ENCODE results near the gene VIPR2. TPM values are rescaled to one million over a fixed set of nuclear protein-coding genes. Genes with fewer than 3 reads are reported as not detected.
"Not testable (repeated sequence)": the region's sequence is repeated elsewhere in the genome, so short reads cannot be mapped to it uniquely, and the experiment has no call there.

The VIPR2 gene
- total RNA-seq, 1 donor from 2014 or later, result 1.6 TPM

DNA sequence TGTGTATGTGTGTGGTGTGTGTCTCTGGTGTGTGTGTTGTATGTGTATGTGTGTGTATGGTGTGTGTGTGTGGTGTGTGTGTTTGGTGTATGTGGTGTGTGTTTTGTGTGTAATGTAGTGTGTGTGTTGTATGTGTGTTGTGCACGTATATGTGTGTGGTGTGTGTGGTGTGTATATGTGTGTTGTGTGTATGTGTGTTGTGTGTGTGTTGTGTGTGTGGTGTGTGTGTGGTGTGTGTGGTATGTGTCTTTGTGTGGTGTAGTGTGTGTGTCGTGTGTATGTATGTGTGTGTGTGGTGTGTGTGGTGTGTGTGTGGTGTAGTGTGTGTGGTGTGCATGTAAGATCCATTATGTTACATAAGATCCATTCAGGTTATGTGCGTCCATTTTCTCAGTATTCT, 21.9 kb upstream of the VIPR2 start:
- H3K27me3 Mint-ChIP-seq, result no peaks in the 10 kb centered on the region

DNA sequence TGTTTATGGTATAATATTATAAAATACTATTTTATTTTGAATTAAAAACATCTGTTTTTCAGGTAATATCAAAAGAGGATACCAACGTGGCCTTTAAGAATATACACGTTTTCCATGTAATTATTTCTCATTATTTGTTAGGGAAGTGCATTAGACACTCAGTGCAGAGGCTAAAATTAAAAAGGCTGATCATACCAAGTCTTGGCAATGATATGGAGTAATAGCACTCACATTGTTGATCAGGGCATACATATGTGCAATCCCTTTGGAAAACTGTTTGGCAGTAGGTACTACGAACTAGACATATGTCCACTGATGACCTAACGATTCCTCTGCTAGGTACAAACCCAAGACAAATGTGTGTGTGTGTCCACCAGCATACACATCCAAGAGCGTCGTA, 20.7 kb upstream of the VIPR2 start:
- no peak overlapping the region for H3K4me3 Mint-ChIP-seq
- no peaks in the 10 kb centered on the region for H3K27me3 Mint-ChIP-seq
- H3K36me3 Mint-ChIP-seq (ENCODE audit: low read depth), result no peaks in the 10 kb centered on the region
- H3K27ac Mint-ChIP-seq, result no peak overlapping the region
- no peak for DNase-seq
- H3K9me3 Mint-ChIP-seq, result no peaks in the 10 kb centered on the region
- intact Hi-C loops (cut with micrococcal nuclease), result no loop called here
- no peaks in the 10 kb centered on the region for H3K4me1 Mint-ChIP-seq

More for the DNA sequence above, 21.9 kb upstream of the VIPR2 start:
- Mint-ChIP-seq H3K36me3 (ENCODE audit: low read depth) (no peaks in the 10 kb centered on the region), H3K4me1 (no peaks in the 10 kb centered on the region), H3K27ac (no peak overlapping the region), H3K9me3 (no peaks in the 10 kb centered on the region), H3K4me3 (no peak overlapping the region)
- no peak for DNase-seq
- intact Hi-C loops (cut with micrococcal nuclease), result no loop called here

DNA sequence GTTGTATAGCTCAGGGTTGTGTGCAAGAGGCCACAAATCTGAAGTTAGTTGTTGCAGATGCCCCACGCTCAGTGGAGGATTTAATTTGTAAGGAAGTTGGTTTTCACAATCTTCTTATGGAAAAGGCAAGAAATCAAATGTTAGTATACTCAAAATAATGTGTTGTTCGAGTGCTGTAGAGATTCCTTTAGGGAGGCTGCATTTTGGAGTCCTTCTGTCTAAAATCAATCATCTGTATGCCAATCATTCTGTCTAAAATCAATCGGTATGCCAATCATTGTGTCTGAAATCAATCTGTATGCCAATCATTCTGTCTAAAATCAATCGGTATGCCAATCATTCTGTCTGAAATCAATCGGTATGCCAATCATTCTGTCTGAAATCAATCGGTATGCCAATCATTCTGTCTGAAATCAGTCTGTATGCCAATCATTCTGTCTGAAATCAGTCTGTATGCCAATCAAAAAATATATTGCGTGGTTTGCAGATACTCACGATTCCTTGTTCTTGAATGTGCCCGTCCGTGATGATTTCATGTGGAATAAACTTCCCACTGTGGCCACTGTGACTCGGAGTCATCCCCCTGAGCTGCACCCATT, 19.1 kb upstream of the VIPR2 start:
- intact Hi-C loops (cut with micrococcal nuclease); DNase-seq; H3K36me3 Mint-ChIP-seq (ENCODE audit: low read depth): not testable (repeated sequence)

DNA sequence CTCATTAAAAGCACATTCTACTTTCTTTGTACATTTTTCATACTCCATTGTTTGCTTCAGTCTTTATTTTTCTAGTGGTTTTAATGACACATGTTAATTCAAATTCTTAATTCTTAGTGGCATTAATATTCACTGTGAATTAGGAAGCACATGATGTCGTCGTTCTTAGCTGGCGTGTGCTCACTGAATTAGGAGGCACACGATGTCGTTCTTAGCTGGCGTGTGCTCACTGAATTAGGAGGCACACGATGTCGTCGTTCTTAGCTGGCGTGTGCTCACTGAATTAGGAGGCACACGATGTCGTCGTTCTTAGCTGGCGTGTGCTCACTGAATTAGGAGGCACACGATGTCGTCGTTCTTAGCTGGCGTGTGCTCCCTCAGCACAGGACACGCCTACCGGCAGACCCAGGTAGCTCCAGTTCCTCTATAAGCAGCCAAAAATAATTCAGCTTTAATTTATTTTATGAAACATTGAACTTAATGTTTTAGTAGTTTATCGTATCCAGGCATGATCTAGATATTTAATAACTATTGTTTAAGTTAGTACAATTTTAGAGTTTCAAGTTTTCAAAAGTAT, 17.5 kb upstream of the VIPR2 start:
- DNase-seq; intact Hi-C loops (cut with micrococcal nuclease); H3K27ac Mint-ChIP-seq; H3K36me3 Mint-ChIP-seq (ENCODE audit: low read depth); H3K27me3 Mint-ChIP-seq; H3K4me1 Mint-ChIP-seq; H3K4me3 Mint-ChIP-seq; H3K9me3 Mint-ChIP-seq: not testable (repeated sequence)

More for the DNA sequence above, 19.1 kb upstream of the VIPR2 start:
- H3K4me3 Mint-ChIP-seq, H3K9me3 Mint-ChIP-seq, H3K27me3 Mint-ChIP-seq, H3K27ac Mint-ChIP-seq, H3K4me1 Mint-ChIP-seq: not testable (repeated sequence)

DNA sequence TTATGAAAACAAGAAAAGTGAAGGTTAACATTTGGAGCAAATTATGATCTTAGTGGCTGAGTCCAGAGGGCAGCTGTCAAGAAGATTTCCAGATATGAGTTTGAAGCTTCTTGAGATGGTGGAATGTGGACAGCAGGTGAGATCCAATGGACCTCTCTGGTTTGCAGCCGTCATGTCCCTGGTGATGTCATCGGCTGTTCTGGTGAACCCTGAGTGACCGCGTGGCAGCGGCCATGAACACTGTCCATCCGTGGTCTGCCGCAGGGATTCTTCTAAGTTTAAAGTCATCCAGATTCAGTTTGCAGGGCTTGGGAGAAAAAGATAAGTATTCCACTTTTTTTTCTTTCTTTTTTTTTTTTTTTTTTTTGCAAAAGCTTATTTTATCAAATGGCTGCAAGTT, 15.8 kb upstream of the VIPR2 start:
- no peaks in the 10 kb centered on the region for H3K36me3 Mint-ChIP-seq (ENCODE audit: low read depth)
- H3K9me3 Mint-ChIP-seq, result no peaks in the 10 kb centered on the region
- no peaks in the 10 kb centered on the region for H3K4me1 Mint-ChIP-seq
- H3K4me3 Mint-ChIP-seq, result no peak overlapping the region
- intact Hi-C loops (cut with micrococcal nuclease), result no loop called here
- H3K27ac Mint-ChIP-seq, result no peak overlapping the region
- peak; percentile 33 for DNase-seq
- H3K27me3 Mint-ChIP-seq, result peaks cover 1% of the 10 kb centered on the region

DNA sequence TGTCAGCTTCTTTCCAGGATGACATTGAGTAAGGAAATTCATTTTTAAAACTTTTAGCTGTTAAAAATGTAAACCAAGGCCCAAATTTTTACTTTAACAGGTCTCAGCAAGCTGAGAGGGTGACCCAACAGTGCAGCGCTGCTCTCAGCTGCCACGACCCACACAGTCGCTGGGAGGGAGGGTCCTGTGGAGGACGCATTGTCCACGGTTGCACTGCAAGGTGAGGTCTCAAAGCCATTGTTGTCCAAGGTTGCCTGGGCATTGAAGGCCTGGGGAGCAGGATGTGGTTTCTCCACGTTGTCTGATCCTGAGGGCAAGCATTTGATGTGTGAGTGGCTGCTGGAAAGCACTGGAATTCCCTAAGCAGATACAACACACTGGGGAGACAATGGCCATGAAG, 15.1 kb upstream of the VIPR2 start:
- intact Hi-C loops (cut with micrococcal nuclease), result no loop called here
- no peaks in the 10 kb centered on the region for H3K36me3 Mint-ChIP-seq (ENCODE audit: low read depth)
- no peak for DNase-seq
- no peak overlapping the region for H3K4me3 Mint-ChIP-seq
- H3K4me1 Mint-ChIP-seq, result no peaks in the 10 kb centered on the region
- no peaks in the 10 kb centered on the region for H3K9me3 Mint-ChIP-seq
- H3K27me3 Mint-ChIP-seq, result peaks cover 1% of the 10 kb centered on the region
- no peak overlapping the region for H3K27ac Mint-ChIP-seq

DNA sequence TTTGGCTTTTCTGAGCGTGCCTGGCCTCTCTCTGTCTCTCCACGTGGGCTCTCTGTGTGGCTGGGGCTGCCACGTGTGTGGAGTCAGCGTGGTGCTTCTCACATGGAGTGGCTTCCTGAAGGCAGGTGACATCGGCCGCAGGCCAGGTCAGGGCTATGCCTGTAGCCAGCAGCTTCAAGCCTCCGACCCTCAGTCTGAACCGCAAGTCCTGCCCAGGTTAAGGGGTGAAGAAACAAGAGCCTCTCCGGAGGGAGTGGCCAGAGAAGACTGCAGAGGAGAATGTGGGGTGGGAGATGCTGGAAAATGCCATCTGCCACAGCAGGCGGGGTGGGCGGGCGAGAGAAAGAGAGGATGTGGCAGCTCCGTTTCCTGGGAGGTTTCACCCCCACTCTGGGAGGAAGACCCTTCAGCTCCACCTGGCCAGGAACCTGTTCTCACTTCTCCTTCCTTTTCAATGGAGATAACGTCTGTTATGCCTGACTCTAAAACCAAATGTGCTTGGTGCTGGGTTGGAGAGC, 14.3 kb upstream of the VIPR2 start:
- no peak overlapping the region for H3K27ac Mint-ChIP-seq
- peaks cover 1% of the 10 kb centered on the region for H3K27me3 Mint-ChIP-seq
- no peaks in the 10 kb centered on the region for H3K4me1 Mint-ChIP-seq
- no peaks in the 10 kb centered on the region for H3K9me3 Mint-ChIP-seq
- intact Hi-C loops (cut with micrococcal nuclease), result no loop called here
- H3K36me3 Mint-ChIP-seq (ENCODE audit: low read depth), result no peaks in the 10 kb centered on the region
- H3K4me3 Mint-ChIP-seq, result no peak overlapping the region
- peak; percentile 51 for DNase-seq

DNA sequence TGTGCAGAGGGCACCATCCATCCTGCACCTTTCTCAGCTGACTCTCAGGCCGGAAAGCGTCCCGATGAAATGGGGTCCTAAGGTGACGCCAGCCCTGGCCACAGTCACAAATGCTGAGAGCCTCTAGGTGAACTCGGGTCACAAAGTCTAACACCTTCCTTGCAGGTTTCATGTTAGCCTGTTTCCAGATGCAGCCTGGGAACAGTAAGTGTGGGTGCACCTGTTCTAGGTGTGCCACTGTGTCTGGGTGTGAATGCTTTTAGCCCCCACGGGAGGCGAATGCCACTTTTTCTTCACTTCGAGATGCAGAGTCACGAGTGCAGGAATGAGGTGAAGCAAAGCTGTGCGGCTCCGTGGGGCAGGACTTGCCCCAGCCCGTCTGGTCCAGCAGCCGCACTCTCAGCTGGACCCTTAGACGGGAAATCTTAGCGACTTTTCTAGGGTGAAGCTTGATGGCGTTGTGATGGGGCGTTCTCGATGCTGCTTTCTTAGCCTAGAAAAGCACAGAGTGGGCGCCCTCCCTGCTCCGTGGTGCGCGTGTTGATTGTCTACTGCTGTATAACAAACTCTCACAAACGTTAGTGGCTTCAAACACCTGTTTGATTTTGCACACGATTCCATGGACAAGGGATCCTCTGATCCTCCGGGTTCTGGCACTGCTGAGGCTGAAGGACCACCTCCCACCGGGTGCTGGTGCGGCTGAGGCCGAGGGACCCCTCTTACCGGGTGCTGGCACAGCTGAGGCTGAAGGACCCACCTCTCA, 13.6 kb upstream of the VIPR2 start:
- intact Hi-C loops (cut with micrococcal nuclease), result no loop called here
- no peak overlapping the region for H3K4me3 Mint-ChIP-seq
- H3K36me3 Mint-ChIP-seq (ENCODE audit: low read depth), result no peaks in the 10 kb centered on the region
- DNase-seq, result peak; percentile 48
- no peak overlapping the region for H3K27ac Mint-ChIP-seq
- H3K4me1 Mint-ChIP-seq, result no peaks in the 10 kb centered on the region
- peaks cover 1% of the 10 kb centered on the region for H3K27me3 Mint-ChIP-seq
- no peaks in the 10 kb centered on the region for H3K9me3 Mint-ChIP-seq

DNA sequence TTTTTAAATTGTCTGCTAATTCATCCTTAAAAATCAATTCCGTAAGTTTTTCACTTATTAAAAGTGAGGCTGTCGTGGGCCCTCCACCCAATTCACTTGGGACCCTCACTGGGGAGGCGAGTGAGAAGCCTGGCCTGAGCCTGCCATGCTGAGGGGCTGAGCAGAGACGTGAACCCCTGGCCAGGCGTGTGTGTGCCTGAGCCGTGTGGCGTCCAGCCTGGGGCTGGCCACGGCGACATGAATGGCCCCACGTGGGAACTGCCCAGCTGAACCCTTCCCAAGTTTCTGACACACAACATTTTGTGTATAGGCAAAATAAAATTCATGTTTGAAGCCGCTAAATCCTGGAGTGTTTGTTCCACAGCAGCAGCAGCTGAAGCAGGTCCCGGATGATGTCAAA, 13.0 kb upstream of the VIPR2 start:
- Mint-ChIP-seq H3K27me3 (peaks cover 1% of the 10 kb centered on the region), H3K27ac (no peak overlapping the region)

DNA sequence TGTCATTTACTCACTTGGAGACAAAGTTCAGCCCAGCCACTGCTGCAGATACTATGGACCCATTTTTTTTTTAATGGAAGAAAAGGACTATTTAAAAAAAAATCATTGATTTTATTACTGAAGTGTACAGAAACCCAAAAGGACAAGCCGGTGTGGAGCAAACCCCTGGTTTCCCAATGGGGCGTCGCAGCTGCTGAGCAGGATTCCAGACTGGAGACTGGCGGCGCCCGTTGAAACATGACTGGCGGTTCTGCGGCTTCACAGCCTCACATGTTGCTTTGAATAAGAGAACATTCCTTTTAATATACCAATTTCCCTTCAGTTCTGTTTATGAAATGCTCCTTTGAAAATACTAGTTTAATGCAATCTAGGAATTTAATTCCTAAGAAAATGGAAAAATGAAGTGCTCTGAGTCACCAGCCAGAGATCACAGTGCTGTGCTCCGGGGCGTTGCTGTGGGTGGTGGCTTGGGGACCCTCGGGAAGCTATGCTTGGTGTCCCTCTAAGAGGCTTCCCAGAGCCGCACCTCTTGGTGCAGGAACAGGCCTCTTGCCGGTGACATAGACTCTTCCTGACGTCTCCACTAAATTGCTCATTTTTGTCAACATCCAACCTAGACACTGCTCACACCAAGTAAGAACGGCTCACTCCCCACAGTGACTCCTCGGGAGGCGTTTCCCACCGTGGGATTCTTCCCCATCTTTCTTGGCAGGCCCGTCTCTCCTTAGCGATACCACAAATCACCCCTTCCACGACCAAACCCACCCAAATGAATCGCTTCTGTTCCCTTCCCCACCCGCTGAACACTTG, 12.0 kb upstream of the VIPR2 start:
- Mint-ChIP-seq H3K4me1 (no peaks in the 10 kb centered on the region), H3K27me3 (peaks cover 1% of the 10 kb centered on the region), H3K36me3 (ENCODE audit: low read depth) (no peaks in the 10 kb centered on the region), H3K27ac (no peak overlapping the region), H3K4me3 (no peak overlapping the region), H3K9me3 (no peaks in the 10 kb centered on the region)
- intact Hi-C loops (cut with micrococcal nuclease), result no loop called here
- peak; percentile 40 for DNase-seq

More for the DNA sequence above, 13.0 kb upstream of the VIPR2 start:
- no peak for DNase-seq
- no peaks in the 10 kb centered on the region for H3K36me3 Mint-ChIP-seq (ENCODE audit: low read depth)
- no peak overlapping the region for H3K4me3 Mint-ChIP-seq
- no peaks in the 10 kb centered on the region for H3K9me3 Mint-ChIP-seq
- H3K4me1 Mint-ChIP-seq, result no peaks in the 10 kb centered on the region
- intact Hi-C loops (cut with micrococcal nuclease), result no loop called here

DNA sequence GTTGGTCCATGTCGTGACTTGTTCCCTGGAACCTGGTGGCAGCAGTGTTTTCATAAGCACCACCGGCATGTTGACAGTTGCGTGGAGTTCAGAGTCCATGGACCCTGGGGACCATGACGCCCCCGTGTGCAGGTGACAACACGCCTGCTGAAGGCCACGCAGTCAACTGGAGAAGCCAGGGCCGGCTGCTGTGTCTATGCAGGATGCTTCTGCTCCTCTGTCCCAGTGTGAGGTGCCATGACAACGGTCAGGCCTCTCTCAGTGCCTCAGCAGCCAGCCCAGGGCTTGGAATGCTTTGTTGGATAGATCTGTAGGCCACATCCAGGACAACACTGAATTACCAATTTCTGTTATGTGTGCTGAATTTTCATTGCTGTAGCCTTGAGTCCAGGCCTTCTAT, 10.7 kb upstream of the VIPR2 start:
- H3K9me3 Mint-ChIP-seq, result no peaks in the 10 kb centered on the region
- no peaks in the 10 kb centered on the region for H3K4me1 Mint-ChIP-seq
- no peak overlapping the region for H3K27ac Mint-ChIP-seq
- no peaks in the 10 kb centered on the region for H3K36me3 Mint-ChIP-seq (ENCODE audit: low read depth)
- peaks cover 1% of the 10 kb centered on the region for H3K27me3 Mint-ChIP-seq
- intact Hi-C loops (cut with micrococcal nuclease), result no loop called here
- no peak overlapping the region for H3K4me3 Mint-ChIP-seq
- no peak for DNase-seq

DNA sequence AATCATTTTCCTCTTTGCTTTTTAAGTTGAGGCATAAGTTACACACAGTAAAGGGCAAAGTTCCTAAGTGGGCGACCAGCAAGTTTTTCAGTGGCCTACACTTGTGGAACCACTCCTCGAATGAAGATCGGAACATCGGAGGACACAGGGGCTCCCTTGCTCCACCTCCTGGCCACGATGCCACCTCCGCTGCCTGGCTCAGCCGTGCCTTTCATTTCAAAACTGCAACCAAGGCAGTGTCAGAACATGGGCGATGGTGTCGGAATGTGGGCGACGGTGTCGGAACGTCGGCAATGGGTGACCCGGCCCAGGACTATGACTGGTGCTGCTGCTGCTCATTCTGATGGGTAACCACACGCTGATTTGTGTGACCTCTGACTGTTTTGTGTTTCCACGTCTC, 9.6 kb upstream of the VIPR2 start:
- no peaks in the 10 kb centered on the region for H3K4me1 Mint-ChIP-seq
- peaks cover 1% of the 10 kb centered on the region for H3K27me3 Mint-ChIP-seq
- intact Hi-C loops (cut with micrococcal nuclease), result no loop called here
- H3K9me3 Mint-ChIP-seq, result no peaks in the 10 kb centered on the region
- no peak overlapping the region for H3K27ac Mint-ChIP-seq
- no peaks in the 10 kb centered on the region for H3K36me3 Mint-ChIP-seq (ENCODE audit: low read depth)
- no peak overlapping the region for H3K4me3 Mint-ChIP-seq
- DNase-seq, result no peak

DNA sequence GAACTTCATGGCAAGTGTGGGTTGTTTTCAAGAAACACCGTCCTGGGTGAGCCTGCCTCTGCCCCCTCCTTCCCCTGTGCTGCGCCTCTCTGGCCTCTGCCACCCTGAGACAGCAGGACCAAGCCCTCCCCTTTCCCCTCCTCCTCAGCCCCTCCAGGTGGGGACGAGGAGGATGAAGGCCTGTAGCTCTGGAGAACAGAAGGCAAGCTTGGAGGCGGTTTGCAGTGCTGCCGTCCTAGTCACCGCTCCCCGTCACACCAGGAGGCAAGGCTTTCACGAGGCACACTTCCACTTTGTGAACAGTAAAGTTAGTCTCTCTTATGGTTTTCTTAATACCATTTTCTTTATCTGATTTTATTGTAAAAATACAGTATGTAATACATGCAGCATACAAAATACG, 8.8 kb upstream of the VIPR2 start:
- no peaks in the 10 kb centered on the region for H3K36me3 Mint-ChIP-seq (ENCODE audit: low read depth)
- intact Hi-C loops (cut with micrococcal nuclease), result no loop called here
- peaks cover 1% of the 10 kb centered on the region for H3K27me3 Mint-ChIP-seq
- H3K4me3 Mint-ChIP-seq, result no peak overlapping the region
- no peak overlapping the region for H3K27ac Mint-ChIP-seq
- no peaks in the 10 kb centered on the region for H3K4me1 Mint-ChIP-seq
- no peaks in the 10 kb centered on the region for H3K9me3 Mint-ChIP-seq
- no peak for DNase-seq

DNA sequence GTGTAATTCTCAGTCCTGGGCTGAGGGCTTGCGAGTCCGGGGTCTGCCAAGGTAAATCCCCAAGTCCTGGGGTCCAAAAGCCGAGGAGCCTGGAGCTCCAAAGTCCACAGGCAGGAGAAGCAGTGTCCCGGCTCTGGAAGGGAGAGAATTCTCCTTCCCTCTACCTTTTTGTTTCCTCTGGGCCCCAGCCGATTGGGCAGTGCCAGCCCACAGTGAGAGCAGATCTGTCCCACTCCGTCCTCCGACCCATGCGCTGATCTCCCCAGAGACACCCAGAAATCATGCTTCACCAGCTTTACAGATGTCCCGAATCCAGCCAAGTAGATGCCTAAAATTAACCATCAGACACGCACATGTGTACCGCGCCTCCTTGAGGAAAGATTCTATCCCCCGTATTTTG, 8.1 kb upstream of the VIPR2 start:
- Mint-ChIP-seq H3K4me1 (no peaks in the 10 kb centered on the region), H3K4me3 (no peak overlapping the region), H3K36me3 (ENCODE audit: low read depth) (no peaks in the 10 kb centered on the region), H3K27me3 (peaks cover 1% of the 10 kb centered on the region), H3K9me3 (no peaks in the 10 kb centered on the region), H3K27ac (no peak overlapping the region)
- intact Hi-C loops (cut with micrococcal nuclease), result no loop called here
- DNase-seq, result no peak

Measured in activated CD4-positive, alpha-beta T cell treated with anti-CD3 and anti-CD28 coated beads, Interleukin-2, amount 10 ng/mL, durations not matched to agents 24 days and 14 days (primary cell).